Measurements from ENCODE around the gene DKK1.

GRCh38 chr10:52313933-52314821 is at the start of gene DKK1:
- TF ChIP-seq EZH2 (IDR thresholded peaks at IDR 0.05; ENCODE audit: borderline replicate concordance, low read depth, low read length, severe bottlenecking) (no peak), GATA2 (IDR thresholded peaks at IDR 0.05; ENCODE audit: insufficient read depth, insufficient read length, low read depth, low read length) (no peak)
- TF ChIP-seq, protein P1, sequence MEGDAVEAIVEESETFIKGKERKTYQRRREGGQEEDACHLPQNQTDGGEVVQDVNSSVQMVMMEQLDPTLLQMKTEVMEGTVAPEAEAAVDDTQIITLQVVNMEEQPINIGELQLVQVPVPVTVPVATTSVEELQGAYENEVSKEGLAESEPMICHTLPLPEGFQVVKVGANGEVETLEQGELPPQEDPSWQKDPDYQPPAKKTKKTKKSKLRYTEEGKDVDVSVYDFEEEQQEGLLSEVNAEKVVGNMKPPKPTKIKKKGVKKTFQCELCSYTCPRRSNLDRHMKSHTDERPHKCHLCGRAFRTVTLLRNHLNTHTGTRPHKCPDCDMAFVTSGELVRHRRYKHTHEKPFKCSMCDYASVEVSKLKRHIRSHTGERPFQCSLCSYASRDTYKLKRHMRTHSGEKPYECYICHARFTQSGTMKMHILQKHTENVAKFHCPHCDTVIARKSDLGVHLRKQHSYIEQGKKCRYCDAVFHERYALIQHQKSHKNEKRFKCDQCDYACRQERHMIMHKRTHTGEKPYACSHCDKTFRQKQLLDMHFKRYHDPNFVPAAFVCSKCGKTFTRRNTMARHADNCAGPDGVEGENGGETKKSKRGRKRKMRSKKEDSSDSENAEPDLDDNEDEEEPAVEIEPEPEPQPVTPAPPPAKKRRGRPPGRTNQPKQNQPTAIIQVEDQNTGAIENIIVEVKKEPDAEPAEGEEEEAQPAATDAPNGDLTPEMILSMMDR (IDR thresholded peaks at IDR 0.05; ENCODE audit: extremely low read depth in 1 of 2, insufficient read depth in 1 of 2, low read depth in 1 of 2, low read length in 2 of 2), result peak; percentile 92 to 96

Data from endothelial cell of umbilical vein (primary cell).